ENCODE results near the gene IMPA2. TPM values are rescaled to one million over a fixed set of nuclear protein-coding genes. Genes with fewer than 3 reads are reported as not detected.
"Not testable (repeated sequence)": the region's sequence is repeated elsewhere in the genome, so short reads cannot be mapped to it uniquely, and the experiment has no call there.

IMPA2 gene
- total RNA-seq, 6 experiments from 2014 or later: 32.3 to 51.1 (median 45.7) TPM

DNA sequence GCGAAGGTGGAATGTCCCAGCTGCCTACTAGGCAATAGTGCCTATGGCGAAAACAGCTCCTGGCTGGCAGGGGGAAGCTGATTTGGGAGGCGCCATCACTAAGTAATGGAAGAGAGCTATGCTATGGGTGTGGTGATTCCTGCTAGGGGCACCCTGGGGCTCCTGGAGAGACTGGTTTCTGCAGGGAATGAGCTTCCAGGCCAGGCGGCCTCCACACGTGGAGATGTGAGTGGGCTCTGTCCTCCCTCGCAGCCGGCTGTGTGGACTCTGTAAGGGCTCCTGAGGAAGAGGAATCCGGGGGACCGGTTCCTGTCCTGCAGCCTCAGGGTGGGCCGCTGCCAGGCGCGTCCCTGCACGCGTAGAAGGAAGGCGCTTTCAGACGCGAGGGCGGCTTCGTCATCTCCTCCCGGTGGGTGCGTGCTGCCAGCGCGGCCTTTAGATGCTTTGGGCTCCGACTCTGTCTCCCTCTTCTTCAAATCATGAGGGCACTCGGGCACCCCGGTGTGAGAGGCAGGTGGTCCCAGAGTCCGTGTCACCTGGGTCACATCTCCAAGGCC lies 56.9 kb downstream of the IMPA2 start:
- Histone ChIP-seq H3K4me1 (no peaks in the 10 kb centered on the region), H3K27ac (no peak overlapping the region), H3K9me3 (no peaks in the 10 kb centered on the region), H3K27me3 (no peaks in the 10 kb centered on the region), H3K36me3 (peaks cover 0 to 6% (median 0%) of the 10 kb centered on the region in 4 donors), H3K4me3 (peak overlapping the region; percentile 48 to 64 (median 61))
- intact Hi-C loops (cut with DNase I): loop anchor here (5.0 to 10.0 kb wide), 3 partner anchors 41 to 303 kb away; no protein-coding TSS in a partner anchor
- 63% methylated on average over 7 of the region's 27 CpGs for WGBS (ENCODE audit: insufficient coverage, low coverage, low lambda C conversion rate, missing lambda C conversion rate)
- no peak for DNase-seq
- ATAC-seq: no peak
- TF ChIP-seq, protein P1, sequence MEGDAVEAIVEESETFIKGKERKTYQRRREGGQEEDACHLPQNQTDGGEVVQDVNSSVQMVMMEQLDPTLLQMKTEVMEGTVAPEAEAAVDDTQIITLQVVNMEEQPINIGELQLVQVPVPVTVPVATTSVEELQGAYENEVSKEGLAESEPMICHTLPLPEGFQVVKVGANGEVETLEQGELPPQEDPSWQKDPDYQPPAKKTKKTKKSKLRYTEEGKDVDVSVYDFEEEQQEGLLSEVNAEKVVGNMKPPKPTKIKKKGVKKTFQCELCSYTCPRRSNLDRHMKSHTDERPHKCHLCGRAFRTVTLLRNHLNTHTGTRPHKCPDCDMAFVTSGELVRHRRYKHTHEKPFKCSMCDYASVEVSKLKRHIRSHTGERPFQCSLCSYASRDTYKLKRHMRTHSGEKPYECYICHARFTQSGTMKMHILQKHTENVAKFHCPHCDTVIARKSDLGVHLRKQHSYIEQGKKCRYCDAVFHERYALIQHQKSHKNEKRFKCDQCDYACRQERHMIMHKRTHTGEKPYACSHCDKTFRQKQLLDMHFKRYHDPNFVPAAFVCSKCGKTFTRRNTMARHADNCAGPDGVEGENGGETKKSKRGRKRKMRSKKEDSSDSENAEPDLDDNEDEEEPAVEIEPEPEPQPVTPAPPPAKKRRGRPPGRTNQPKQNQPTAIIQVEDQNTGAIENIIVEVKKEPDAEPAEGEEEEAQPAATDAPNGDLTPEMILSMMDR (IDR thresholded peaks at IDR 0.05): no peak
- TF ChIP-seq POLR2A (IDR thresholded peaks at IDR 0.05): no peak

DNA sequence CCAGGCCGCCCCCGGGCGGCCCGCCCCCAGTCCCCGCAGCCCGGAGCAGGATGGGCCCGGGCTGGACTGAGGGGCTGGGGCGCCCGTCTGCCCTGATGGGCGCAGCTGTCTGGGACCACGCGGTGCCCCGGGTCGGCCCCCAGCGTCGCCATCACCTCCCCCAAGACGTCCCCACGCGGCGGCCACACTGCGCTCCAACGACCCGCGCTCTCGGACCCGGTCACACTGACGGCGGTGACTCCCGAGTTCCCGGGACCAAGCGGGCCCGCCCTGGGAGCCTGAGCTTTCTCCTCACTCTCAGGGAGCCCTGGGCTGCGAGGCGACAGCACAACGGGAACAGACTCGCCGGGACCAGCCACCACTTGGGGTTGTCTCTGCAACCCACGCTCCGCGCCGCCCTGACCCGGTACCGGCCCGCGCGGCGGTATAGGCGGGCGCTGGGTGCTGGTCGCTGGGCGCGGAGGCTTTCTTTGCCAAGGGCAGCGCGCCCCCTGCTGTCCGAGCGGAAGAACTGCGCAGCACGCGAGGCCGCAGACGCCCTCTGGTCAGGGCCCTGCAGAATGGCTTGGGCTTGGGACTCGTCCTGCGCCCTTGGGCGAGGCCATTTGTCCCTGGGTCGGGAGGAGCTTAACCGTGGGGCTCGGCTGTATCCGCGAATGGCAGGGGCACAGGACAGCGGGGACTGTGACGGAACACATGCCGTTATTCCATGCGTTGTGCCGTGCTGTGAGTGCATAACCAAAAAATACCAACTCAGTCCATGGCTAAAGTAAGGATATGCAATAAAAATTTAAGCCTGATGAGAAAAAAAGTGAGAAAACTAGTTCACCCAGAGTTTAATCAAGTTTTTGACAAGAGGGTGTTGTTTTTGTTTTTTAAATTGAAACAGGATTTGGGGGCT lies 57.6 kb downstream of the IMPA2 start:
- H3K9me3 ChIP-seq: no peaks in the 10 kb centered on the region
- H3K4me1 ChIP-seq: no peaks in the 10 kb centered on the region
- DNase-seq: peak; percentile 88 to 91 (median 89)
- no peaks in the 10 kb centered on the region for H3K27me3 ChIP-seq
- no peaks in the 10 kb centered on the region for H3K36me3 ChIP-seq
- WGBS (ENCODE audit: insufficient coverage, low coverage, low lambda C conversion rate, missing lambda C conversion rate): under 1% methylated on average over 20 of the region's 74 CpGs
- peak overlapping the region; percentile 48 to 64 (median 61) for H3K4me3 ChIP-seq
- intact Hi-C loops (cut with DNase I): loop anchor here (5.0 to 10.0 kb wide), 3 partner anchors 42 to 304 kb away; no protein-coding TSS in a partner anchor
- H3K27ac ChIP-seq: no peak overlapping the region
- ATAC-seq: peak; percentile 98 to 100 (median 98)
- TF ChIP-seq, protein P1 (IDR thresholded peaks at IDR 0.05): peak; percentile 99 to 100 (median 100)
- TF ChIP-seq POLR2A (IDR thresholded peaks at IDR 0.05): peak; percentile 17

DNA sequence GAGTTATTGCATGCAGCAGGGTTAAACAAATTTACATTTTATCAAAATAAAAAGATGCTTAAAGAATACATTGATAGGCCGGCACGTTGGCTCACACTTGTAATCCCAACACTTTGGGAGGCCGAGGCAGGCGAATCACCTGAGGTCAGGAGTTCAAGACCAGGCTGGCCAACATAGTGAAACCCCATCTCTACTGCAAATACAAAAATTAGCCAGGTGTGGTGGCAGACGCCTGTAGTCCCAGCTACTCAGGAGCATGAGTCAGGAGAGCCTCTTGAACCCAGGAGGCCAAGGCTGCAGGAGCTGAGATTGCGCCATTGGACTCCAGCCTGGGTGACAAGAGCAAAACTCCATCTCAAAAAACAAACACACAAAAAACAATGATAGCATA lies 58.2 kb downstream of the IMPA2 start:
- WGBS (ENCODE audit: insufficient coverage, low coverage, low lambda C conversion rate, missing lambda C conversion rate): 70% methylated on average over 5 of the region's 6 CpGs
- not testable (repeated sequence) for H3K4me1 ChIP-seq, DNase-seq, ATAC-seq, H3K27ac ChIP-seq, H3K9me3 ChIP-seq, H3K36me3 ChIP-seq, H3K4me3 ChIP-seq, H3K27me3 ChIP-seq
- intact Hi-C loops (cut with DNase I): loop anchor here (5.0 to 10.0 kb wide), 3 partner anchors 42 to 305 kb away; no protein-coding TSS in a partner anchor

DNA sequence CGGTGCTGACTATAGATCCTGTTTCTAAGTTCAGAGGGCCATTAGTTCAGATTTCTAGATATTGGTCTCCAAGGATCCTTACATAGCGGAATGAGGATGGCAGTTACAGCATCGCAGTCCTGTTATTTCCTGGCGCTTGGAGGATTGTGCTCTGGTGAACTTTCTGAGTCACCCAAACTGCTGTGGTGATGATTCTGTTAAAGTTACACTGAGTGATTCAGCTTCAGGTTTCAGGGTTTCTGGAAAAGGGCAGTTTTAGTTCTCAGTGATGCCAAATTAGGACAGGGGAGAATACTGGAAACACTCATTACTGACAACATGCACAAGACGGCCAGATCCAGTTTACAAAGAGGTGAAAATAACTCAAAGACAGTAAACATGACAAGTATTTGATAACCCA lies 60.3 kb downstream of the IMPA2 start:
- no peaks in the 10 kb centered on the region for H3K4me1 ChIP-seq
- ATAC-seq (peak in 1 of 4 donors; percentile 12), DNase-seq (no peak)
- TF ChIP-seq POLR2A (IDR thresholded peaks at IDR 0.05): no peak
- TF ChIP-seq, protein P1 (IDR thresholded peaks at IDR 0.05): no peak
- no peaks in the 10 kb centered on the region for H3K9me3 ChIP-seq
- H3K36me3 ChIP-seq: no peaks in the 10 kb centered on the region
- H3K4me3 ChIP-seq: no peak overlapping the region
- H3K27me3 ChIP-seq: no peaks in the 10 kb centered on the region
- no peak overlapping the region for H3K27ac ChIP-seq
- intact Hi-C loops (cut with DNase I): no loop called here
- 52% methylated on average over 5 of the region's 5 CpGs for WGBS (ENCODE audit: insufficient coverage, low coverage, low lambda C conversion rate, missing lambda C conversion rate)

DNA sequence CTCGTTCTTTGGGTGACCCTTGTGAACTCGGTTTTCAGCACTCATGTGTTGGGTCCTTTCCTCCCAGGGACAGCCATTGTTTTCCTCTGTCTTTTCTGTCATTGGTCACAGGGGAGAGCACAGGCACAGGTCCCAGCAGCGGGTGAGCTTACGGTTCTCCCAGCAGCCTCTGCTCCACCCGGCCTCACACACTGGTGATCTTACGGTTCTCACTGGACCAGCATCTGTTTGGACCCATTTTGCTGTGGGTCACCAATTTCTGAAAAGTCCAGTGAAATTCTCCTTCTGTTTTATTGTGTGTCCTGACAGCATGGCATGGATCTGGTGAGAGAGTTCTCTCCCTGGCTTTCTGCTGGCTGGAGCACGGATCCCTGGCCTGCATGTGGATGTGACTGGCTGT lies 62.5 kb downstream of the IMPA2 start:
- ATAC-seq: no peak
- Histone ChIP-seq H3K9me3 (no peaks in the 10 kb centered on the region), H3K27me3 (no peaks in the 10 kb centered on the region), H3K4me3 (no peak overlapping the region), H3K4me1 (no peaks in the 10 kb centered on the region), H3K36me3 (no peaks in the 10 kb centered on the region), H3K27ac (no peak overlapping the region)
- intact Hi-C loops (cut with DNase I): no loop called here
- TF ChIP-seq POLR2A (IDR thresholded peaks at IDR 0.05): no peak
- TF ChIP-seq, protein P1 (IDR thresholded peaks at IDR 0.05): no peak
- no peak for DNase-seq
- WGBS (ENCODE audit: insufficient coverage, low coverage, low lambda C conversion rate, missing lambda C conversion rate): 54% methylated on average over 6 of the region's 7 CpGs

Measured in right lobe of liver (tissue), 6 donors.